ENCODE data around the gene ZMAT3. TPM values are rescaled to one million over a fixed set of nuclear protein-coding genes. Genes with fewer than 3 reads are reported as not detected.

Gene ZMAT3
- total RNA-seq, 1 donor from 2014 or later: 25.7 TPM

GRCh38 chr3:179005213-179005612 lies 66.4 kb downstream of the ZMAT3 start:
- Mint-ChIP-seq H3K4me3 (no peak overlapping the region), H3K27me3 (no peaks in the 10 kb centered on the region), H3K36me3 (no peaks in the 10 kb centered on the region), H3K4me1 (ENCODE audit: unreplicated experiment) (no peaks in the 10 kb centered on the region), H3K27ac (no peak overlapping the region), H3K9me3 (no peaks in the 10 kb centered on the region)
- DNase-seq (ENCODE audit: extremely low spot score, unreplicated experiment): no peak
- no peak for TF ChIP-seq CTCF (conservative IDR thresholded peaks at IDR 0.05)

- H3K4me1 Mint-ChIP-seq (ENCODE audit: unreplicated experiment): no peaks in the 10 kb centered on the region
- H3K9me3 Mint-ChIP-seq: no peaks in the 10 kb centered on the region
- H3K27me3 Mint-ChIP-seq: no peaks in the 10 kb centered on the region
- DNase-seq (ENCODE audit: extremely low spot score, unreplicated experiment): no peak
- H3K27ac Mint-ChIP-seq: no peak overlapping the region
- no peak for TF ChIP-seq CTCF (conservative IDR thresholded peaks at IDR 0.05)
- no peak overlapping the region for H3K4me3 Mint-ChIP-seq
- peaks cover 4% of the 10 kb centered on the region for H3K36me3 Mint-ChIP-seq
These were observed 71.0 kb downstream of the ZMAT3 start for GRCh38 chr3:179000659-179001058.

GRCh38 chr3:179000144-179000543 lies 71.5 kb downstream of the ZMAT3 start:
- no peak for DNase-seq (ENCODE audit: extremely low spot score, unreplicated experiment)
- no peak for TF ChIP-seq CTCF (conservative IDR thresholded peaks at IDR 0.05)
- H3K27ac Mint-ChIP-seq: no peak overlapping the region
- no peaks in the 10 kb centered on the region for H3K4me1 Mint-ChIP-seq (ENCODE audit: unreplicated experiment)
- no peak overlapping the region for H3K4me3 Mint-ChIP-seq
- H3K27me3 Mint-ChIP-seq: no peaks in the 10 kb centered on the region
- no peaks in the 10 kb centered on the region for H3K9me3 Mint-ChIP-seq
- H3K36me3 Mint-ChIP-seq: peaks cover 4% of the 10 kb centered on the region

GRCh38 chr3:178996399-178996798 lies 75.2 kb downstream of the ZMAT3 start:
- no peak for TF ChIP-seq CTCF (conservative IDR thresholded peaks at IDR 0.05)
- no peak for DNase-seq (ENCODE audit: extremely low spot score, unreplicated experiment)
- H3K27ac Mint-ChIP-seq: no peak overlapping the region
- peaks cover 4% of the 10 kb centered on the region for H3K36me3 Mint-ChIP-seq
- no peaks in the 10 kb centered on the region for H3K27me3 Mint-ChIP-seq
- peaks cover 9% of the 10 kb centered on the region for H3K4me1 Mint-ChIP-seq (ENCODE audit: unreplicated experiment)
- no peak overlapping the region for H3K4me3 Mint-ChIP-seq
- H3K9me3 Mint-ChIP-seq: no peaks in the 10 kb centered on the region

GRCh38 chr3:178990293-178990692 lies 81.3 kb downstream of the ZMAT3 start:
- peaks cover 9% of the 10 kb centered on the region for H3K4me1 Mint-ChIP-seq (ENCODE audit: unreplicated experiment)
- H3K4me3 Mint-ChIP-seq: no peak overlapping the region
- no peaks in the 10 kb centered on the region for H3K27me3 Mint-ChIP-seq
- H3K9me3 Mint-ChIP-seq: peaks cover 15% of the 10 kb centered on the region
- DNase-seq (ENCODE audit: extremely low spot score, unreplicated experiment): no peak
- peaks cover 6% of the 10 kb centered on the region for H3K36me3 Mint-ChIP-seq
- H3K27ac Mint-ChIP-seq: no peak overlapping the region
- no peak for TF ChIP-seq CTCF (conservative IDR thresholded peaks at IDR 0.05)

GRCh38 chr3:178989821-178990220 lies 81.8 kb downstream of the ZMAT3 start:
- TF ChIP-seq CTCF (conservative IDR thresholded peaks at IDR 0.05): no peak
- Mint-ChIP-seq H3K27me3 (no peaks in the 10 kb centered on the region), H3K4me3 (no peak overlapping the region), H3K27ac (no peak overlapping the region), H3K36me3 (peaks cover 6% of the 10 kb centered on the region), H3K9me3 (peaks cover 15% of the 10 kb centered on the region), H3K4me1 (ENCODE audit: unreplicated experiment) (peaks cover 9% of the 10 kb centered on the region)
- DNase-seq (ENCODE audit: extremely low spot score, unreplicated experiment): no peak

Measured in type B pancreatic cell (in vitro differentiated cells).